HG02870 (cell line): ENCODE measurements around the gene DDHD1.
A peak's percentile ranks its signal among the peaks of the same experiment; 100 is the strongest.
"Not testable (repeated sequence)": the region's sequence is repeated elsewhere in the genome, so short reads cannot be mapped to it uniquely, and the experiment has no call there.

Experiments
- ATAC-seq: cut with Tn5 transposase; IDR thresholded peaks from one replicate; pipeline ENCODE4 v1.9.1; 2021; ENCODE audit warnings: mild to moderate bottlenecking, moderate library complexity; ENCODE audit not compliant: unreplicated experiment

Gene DDHD1

DNA sequence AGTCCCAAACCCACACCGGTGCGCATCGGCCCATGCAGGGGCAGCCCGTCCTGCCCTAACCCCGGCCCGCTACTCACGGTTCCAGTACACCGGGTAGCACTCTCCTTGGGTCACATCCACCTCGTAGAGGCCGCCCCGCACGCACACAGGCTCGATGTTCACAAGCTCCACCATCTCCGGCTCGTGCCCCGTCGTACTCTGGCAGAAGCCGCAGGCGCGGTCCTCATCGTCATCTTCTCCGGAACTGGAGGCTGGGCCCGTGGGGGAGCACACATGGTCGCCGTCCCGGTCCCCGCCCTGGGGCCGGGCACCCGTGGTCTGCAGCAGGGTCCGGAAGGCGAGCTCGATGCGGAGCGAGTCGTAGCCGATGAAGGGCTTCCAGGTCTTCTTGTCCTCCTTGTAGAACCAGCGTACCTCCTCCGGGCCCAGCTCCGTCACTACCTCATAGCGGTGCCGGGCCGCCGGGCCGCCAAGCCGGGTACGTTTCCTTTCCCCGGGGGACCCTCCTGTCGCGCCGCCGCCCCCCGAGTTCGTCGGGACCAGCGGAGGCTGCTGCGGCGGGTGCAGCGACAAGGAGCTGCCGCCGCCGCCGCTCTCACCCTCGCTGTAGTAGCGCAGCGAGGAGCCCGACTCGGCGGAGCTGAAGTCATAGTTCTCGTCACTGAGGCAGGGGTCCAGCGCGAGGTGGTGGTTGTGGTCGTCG lies 788 bp downstream of the DDHD1 start:
- ATAC-seq: peak; percentile 18

DNA sequence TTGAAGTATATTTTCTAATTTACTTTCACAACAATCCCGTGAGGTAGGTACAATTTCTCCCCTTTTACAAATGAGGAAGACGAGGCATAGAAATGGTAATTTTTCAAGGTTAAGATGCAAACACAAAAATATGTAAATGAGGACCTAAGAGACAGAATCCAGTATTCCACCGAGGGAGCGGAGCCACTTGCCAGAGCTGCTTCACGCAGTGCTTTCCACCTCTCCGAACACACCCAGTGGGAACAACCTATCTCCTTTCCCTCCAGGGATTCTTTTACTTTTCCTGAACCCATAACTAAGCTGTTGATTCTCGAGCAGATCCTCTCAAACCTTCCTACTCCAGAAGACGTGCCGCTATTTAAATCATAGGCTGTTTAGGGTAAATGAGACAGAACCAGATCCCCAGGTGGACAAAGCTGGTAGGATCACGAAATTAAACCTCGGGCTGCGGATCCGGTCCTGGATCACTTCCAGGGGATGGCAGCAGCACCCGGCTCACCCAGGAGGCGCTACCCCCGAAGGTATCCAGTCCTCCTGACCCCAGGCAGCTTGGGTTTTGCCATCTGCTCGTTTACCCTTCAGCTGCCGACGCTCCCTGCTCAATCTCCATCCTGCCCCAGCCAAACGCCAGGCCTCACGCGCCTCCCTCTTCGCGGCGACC lies 1.5 kb downstream of the DDHD1 start:
- ATAC-seq: no peak

DNA sequence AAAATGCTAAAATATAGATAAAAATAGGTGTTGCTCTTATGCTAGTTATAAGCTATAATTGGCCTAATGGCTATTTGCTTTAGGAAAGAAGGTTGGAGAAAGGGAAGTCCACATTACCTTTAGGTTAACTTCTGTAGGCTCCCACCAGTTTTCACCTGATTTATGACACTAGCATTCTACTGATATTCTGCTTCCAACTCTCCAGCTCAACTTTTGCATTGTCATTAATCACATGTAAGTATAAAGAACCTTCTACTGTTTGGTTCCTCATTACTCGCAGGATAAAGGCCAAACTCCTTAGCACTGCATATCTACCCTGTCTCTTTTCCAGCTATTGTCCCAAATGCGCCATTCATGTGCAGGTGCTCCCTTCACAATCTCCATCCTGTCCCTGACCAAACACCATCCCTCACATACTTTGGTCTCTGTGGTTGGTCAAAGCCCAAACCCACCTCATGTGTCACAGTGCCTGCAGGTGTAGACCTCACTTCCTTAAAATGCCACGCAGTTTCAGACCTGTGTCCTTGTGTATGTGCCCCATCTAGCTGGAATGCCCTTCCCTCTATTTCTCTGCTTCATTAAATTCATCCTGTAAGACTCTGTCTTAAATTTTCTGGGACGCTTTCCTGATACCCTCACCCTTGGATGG lies 3.3 kb downstream of the DDHD1 start:
- no peak for ATAC-seq

DNA sequence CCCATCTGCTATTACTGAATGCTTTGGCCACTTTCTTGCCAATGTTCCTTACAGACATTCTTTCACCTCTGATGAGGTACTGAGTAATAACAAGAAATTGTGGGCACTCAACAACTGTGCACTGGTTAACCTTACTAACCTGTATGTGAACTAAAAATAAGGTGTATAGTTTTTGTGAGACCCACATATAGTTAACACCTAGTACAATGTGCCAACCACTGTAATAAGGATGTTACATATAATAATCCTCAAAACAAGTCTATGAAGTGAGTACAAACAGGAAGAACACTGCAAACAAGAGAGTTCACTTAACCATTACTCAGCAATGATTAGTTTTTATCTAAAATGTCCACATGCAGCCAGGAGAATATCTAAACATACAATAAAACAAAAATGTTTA lies 4.5 kb downstream of the DDHD1 start:
- ATAC-seq: no peak

DNA sequence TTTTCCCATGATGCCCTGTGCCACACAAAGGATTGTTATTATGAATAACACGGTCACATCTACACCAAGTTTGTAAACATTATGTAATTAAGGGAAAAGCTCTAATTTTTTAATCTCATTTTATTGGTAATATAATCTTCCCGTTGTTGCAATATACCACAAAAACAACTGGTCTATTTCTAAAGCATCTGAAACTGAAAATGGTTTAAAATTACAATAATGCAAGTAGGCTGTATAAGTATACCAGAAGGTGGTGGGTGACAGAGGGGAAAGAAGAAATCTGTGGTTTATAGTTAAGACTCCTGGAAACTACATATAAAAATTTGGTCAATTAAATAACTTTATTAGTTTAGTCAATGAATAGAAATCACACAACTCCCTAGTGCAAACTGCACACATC lies 5.2 kb downstream of the DDHD1 start:
- no peak for ATAC-seq

DNA sequence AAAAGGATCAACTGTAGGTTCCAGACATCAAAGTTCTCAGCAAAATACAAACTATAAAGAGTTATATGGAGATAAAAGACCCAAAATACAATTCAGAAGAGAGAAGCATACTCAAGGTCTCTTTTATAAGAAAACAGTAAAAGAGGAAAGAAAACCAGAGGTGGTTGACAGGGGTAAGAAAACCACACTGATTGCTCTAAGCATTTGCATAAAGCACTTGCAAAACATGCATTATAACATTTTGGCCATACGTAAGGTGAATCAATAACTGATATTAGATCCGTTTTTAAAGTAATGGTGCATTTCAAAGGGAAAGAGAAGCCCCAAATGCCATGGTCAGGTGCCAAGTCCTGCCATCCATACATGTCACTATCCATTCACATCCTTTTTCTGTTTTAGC lies 5.9 kb downstream of the DDHD1 start:
- no peak for ATAC-seq

DNA sequence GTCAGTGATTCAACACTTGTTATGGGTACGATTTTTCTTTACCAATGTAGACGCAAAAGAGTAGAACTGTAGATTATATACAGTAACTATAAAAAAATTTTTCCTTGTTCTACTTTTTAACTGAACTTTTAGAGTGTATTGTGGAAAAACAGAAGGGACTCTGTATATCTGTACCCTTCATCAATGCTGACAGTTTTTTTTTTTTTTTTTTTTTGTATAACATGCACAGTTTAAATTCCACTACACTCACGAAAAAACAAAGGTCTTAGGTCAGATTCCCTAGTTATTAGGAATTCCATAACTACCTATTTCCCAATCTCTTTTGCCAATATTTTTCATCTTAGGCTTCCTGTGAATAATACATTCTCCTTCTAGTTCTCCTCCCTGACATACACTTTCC lies 6.4 kb downstream of the DDHD1 start:
- ATAC-seq: no peak

DNA sequence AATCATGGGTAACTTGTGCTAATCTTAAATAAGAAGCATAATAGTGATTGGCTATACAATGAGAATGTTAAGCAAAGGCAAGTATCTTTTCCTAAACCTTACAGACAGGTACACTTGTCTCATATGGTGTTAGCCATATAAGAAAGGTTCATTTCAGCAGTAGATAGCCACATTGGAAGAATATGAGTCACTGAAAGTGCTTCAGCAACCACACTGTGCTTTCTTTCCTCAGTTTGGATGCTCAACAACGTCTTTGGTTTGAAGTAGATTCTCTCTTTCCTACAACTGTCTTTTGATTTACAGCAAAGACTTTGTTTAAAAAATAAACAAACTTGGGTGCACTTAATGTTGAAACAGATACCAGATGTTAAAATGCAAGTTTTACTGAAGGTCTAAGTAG lies 8.9 kb downstream of the DDHD1 start:
- peak; percentile 87 for ATAC-seq

DNA sequence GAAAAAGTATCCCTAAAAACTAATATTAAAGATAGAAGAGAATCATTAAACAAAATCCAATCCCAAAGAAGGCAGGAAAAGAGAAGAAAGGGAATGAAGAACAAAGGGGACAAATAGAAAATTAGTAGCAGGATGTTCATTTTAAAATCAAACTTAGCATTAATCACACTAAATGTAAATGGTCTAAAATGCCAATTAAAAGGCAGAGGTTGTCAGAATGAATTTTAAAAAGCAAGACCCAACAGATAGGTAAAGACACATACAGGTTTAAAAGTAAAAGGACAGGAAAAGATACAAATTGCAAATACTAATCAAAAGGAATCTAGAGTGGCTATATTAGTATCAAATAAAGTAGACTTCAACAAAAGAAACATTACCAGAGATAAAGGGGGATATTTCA lies 12.5 kb downstream of the DDHD1 start:
- no peak for ATAC-seq

DNA sequence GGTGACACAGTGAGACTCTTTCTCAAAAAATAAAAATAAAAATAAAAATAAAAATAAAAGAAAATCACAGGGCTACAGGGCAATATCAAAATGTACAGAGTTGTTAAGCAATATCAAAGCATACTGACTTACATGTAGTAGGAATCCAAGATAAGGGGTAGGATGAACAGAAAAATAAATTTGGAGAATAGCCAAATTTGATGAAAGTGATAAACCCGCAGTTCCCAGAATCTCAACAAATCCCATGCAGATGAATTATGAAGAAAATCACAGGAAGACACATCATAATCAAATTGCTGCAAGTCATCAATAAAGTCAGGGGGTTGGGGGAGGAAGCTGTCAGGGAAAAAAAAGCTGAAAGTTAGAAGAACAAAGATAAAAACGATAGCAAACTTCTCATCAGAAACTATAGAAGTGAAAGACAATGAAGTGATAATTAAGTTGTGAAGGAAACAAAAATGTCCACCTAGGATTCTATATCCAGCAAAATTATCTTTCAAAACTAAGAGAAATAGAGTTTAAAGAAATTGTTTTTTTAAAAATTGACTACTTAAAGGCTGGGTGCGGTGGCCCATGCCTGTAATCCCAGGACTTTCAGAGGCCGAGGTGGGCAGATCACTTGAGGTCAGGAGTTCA lies 15.4 kb downstream of the DDHD1 start:
- ATAC-seq: no peak

DNA sequence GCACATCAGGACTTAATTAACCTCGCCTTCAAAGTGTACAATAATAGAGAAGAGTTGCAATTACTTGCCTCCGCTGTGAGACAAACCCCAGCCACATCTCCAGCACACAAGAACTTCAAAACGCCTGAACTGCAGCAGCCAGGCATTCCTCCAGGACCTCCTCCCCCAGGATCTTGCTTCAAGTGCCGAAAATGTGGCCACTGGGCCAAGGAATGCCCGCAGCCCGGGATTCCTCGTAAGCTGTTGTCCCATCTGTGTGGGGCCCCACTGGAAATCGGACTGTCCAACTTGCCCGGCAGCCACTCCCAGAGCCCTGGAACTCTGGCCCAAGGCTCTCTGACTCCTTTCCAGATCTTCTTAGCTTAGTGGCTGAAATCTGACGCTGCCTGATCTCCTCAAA lies 22.6 kb downstream of the DDHD1 start:
- not testable (repeated sequence) for ATAC-seq

DNA sequence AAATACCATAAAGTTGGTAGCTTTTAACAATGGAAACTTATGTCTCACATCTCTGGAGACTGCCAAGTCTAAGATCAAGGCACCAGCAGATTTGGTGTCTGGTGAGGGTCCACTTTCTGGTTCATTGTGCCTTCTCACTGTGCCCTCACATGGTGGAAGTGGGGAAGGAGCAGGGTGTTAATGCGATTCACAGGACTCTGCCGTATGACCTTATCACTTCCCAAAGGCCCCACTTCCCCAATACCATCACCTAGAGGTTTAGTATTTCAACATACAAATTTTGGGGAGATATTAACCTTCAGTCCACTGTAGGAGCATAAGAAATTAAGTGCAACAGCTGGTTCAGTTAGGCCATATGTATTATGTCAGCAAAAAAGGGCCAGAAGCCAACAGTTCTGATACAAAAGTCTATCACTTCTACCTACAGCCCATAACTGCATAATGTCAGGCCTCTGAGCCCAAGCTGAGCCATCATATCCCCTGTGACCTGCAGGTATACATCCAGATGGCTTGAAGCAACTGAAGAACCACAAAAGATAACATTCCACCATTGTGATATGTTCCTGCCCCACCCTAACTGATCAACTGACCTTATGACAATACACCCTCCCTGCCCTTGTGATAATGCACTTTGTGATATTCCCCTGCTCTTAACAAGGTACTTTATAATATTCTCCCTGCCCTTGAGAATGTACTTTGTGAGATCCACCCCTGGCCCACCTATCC lies 24.7 kb downstream of the DDHD1 start:
- no peak for ATAC-seq

DNA sequence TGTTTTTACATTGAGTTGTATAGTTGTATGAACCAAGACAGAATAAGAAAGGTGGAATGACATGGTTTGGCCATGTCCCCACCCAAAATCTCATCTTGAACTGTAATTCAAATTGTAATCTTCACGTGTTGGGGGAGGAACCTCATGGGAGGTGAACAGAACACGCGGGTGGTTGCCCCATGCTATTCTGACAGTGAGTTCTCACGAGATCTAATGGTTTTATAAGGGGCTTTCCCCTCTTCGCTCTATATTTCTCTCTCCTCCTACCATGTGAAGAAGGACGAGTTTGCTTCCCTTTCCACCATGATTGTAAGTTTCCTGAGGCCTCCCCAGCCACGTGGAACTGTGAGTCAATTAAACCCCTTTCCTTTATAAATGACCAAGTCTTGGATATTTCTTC lies 25.3 kb downstream of the DDHD1 start:
- ATAC-seq: no peak

DNA sequence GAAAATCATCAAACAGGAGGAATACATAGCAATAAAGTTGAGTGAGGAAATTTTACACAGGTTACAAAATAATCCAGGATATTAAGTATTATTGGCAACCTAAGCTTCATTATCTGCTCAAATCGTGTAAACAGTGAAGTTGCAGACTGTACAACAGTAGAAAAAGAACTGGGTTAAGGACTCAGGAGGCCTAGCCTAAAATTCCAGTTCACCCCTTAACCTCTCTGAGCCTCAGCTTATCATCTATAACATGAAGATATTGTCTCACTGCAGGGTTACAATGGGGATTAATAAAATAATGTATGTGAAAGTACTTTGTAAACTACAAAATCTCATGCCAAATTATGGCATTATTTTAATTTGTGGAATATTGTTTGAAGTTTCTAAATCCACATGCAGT lies 26.0 kb downstream of the DDHD1 start:
- no peak for ATAC-seq

DNA sequence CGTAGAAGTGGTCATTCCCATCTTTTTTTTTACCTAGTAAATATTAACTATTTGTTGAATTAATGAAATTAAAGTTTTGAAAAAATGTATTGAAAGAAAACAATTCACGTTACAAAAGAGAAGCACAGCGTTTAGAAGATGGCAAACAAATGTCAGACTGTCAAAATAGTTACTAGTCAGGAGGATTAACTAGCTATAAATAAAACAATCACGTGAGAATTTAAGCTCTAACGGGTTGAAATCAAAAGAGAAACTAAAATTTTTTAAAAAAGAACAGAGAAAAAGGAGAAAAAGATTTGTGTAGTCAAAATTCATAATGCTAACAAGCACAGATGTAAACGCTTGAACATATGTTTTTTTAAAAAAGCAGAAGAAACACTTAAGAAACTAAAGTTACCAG lies 26.4 kb downstream of the DDHD1 start:
- ATAC-seq: no peak

DNA sequence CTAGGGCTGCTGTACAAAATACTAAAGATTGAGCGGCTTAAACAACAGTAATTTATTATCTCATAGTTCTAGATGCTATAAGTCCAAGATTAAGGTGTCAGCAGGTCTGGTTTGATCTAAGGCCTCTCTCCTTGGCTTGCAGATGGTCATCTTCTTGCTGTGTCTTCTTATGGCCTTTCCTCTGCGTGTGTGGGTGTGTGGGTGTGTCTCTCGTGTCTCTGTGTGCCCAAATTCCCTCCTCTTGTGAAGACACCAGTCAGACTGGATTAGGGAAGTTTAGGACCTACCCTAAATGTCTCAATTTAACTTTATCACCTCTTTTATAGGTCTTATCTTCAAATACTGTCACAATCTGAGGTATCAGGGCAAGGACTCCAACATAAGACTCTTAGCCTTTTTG lies 28.3 kb downstream of the DDHD1 start:
- ATAC-seq: no peak

DNA sequence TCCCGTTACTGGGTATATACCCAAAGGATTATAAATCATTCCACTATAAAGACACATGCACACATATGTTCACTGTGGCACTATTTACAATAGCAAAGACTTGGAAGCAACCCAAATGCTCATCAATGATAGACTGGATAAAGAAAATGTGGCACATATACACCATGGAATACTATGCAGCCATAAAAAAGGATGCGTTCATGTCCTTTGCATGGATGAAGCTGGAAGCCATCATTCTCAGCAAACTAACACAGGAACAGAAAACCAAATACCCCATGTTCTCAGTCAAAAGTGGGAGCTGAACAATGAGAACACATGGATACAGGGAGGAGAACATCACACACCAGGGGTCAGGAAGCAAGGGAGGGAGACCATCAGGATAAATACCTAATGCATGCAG lies 31.7 kb downstream of the DDHD1 start:
- ATAC-seq: not testable (repeated sequence)

DNA sequence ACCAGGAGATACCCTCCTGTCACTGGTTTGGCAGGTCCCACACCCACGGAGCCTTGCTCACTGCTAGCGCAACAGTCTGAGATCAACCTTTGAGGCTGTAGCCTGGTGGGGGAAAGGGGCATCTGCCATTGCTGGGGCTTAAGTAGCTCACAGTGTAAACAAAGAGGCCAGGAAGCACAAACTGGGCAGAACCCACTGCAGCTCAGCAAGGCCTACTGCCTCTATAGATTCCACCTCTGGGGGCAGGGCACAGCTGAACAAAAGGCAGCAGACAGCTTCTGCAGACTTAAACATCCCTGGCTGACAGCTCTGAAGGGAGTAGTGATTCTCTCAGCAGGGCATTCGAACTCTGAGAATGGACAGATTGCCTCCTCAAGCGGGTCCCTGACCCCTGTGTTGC lies 35.6 kb downstream of the DDHD1 start:
- ATAC-seq: not testable (repeated sequence)

DNA sequence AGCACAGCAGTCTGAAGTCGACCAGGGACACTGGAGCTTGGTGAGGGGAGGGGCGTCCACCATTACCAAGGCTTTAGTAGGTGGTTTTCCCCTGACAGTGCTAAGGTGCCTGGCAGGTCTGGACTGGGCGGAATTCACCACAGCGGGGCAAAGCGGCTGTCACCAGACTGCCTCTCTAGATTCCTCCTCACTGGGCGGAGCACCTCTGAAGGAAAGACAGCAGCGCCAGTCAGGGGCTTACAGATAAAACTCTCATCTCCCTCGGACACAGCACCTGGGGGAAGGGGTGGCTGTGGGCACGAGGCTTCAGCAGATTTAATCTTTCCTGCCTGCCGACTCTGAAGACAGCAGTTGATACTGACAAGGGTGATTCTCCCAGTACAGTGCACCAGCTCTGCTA lies 39.1 kb downstream of the DDHD1 start:
- no peak for ATAC-seq

DNA sequence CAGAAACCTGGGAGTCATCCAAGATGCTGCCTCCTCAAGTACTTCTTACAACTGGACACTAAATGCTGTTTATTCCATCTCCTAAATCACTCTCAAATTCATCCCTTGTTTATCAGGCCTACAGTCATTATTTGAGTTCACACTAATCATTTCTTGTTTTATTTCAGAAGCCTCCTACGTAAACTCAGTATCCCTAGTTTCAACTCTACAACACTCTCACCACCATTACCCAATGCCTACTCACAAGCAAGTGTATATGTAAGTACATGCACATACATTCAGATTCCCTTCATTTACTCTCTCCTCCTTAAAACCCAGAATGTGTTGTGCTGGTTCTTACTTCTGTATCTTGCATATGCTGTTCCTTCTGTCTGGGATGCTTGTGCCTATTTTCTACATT lies 43.0 kb downstream of the DDHD1 start:
- ATAC-seq: no peak
